Stomach (tissue), 4 donors: ENCODE measurements around the gene KRTAP12-2.

ENCODE experiments used
- CTCF ChIP-seq, 7 experiments: fragments of 450-650 bp in 4 of 7; fragments of 200-600 bp in 3 of 7; sonication (generic) in 3 of 7; IDR thresholded peaks; one replicate each; pipeline ENCODE4 v1.5.1; 2016 to 2019; ENCODE audit warnings: antibody characterized with exemption in 7 of 7, control low read depth in 2 of 7, mild to moderate bottlenecking in 1 of 7
- POLR2A ChIP-seq, 4 donors: fragments of 450-650 bp; IDR thresholded peaks; one replicate each; pipeline ENCODE4 v1.6.1; 2016; ENCODE audit warnings: antibody characterized with exemption in 4 of 4, control low read depth in 2 of 4, mild to moderate bottlenecking in 1 of 4, moderate library complexity in 1 of 4
- POLR2AphosphoS5 ChIP-seq, 3 donors: sonication (generic); formaldehyde crosslinking; IDR thresholded peaks; one replicate each; pipeline ENCODE4 v1.6.1; 2016; ENCODE audit warnings: antibody characterized with exemption in 3 of 3

- TF ChIP-seq CTCF (IDR thresholded peaks at IDR 0.05) (no peak), POLR2A (IDR thresholded peaks at IDR 0.05) (no peak), POLR2AphosphoS5 (IDR thresholded peaks at IDR 0.05) (no peak)
Measured at GRCh38 chr21:44617071-44617501, 49.6 kb downstream of the KRTAP12-2 start.
